Measurements from ENCODE around the gene VASN. TPM values are rescaled to one million over a fixed set of nuclear protein-coding genes. Genes with fewer than 3 reads are reported as not detected.

The VASN gene
- total RNA-seq, 1 experiment from 2014 or later: 5.4 TPM

DNA sequence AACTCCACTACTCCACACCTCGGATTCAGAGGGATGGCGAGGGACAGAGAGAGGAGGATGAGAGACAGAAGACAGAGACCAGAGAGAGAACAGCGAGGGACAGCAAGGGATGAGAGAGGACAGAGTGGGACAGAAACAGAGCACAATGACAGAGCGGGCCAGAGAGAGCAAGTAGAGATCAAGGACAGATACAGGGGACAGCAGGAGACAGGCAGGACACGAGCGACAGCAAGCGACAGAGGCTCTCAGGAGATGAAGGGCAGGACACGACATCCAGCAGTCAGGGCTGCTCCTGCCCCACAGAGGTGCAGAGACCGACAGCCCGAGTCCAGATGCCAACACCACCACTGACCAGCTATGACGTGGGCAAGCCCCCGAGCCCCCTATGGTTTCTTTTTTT is 29.9 kb downstream of the VASN start:
- TF ChIP-seq, protein P1, sequence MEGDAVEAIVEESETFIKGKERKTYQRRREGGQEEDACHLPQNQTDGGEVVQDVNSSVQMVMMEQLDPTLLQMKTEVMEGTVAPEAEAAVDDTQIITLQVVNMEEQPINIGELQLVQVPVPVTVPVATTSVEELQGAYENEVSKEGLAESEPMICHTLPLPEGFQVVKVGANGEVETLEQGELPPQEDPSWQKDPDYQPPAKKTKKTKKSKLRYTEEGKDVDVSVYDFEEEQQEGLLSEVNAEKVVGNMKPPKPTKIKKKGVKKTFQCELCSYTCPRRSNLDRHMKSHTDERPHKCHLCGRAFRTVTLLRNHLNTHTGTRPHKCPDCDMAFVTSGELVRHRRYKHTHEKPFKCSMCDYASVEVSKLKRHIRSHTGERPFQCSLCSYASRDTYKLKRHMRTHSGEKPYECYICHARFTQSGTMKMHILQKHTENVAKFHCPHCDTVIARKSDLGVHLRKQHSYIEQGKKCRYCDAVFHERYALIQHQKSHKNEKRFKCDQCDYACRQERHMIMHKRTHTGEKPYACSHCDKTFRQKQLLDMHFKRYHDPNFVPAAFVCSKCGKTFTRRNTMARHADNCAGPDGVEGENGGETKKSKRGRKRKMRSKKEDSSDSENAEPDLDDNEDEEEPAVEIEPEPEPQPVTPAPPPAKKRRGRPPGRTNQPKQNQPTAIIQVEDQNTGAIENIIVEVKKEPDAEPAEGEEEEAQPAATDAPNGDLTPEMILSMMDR (conservative IDR thresholded peaks at IDR 0.05; ENCODE audit: low read depth, low read length): no peak
- no peak for TF ChIP-seq EZH2 (IDR thresholded peaks at IDR 0.05; ENCODE audit: borderline replicate concordance, low read depth, low read length, poor library complexity, severe bottlenecking)
- ChIA-PET POLR2A (ENCODE audit: low non-redundant PET) (no interaction called here), CTCF (interaction anchor here (1.0 to 3.3 kb wide), 4 partner anchors 42 to 148 kb away, joined by 12 to 37 read pairs (median 16); no protein-coding TSS in a partner anchor)
- BruUV-seq (replicated peaks): no TSS peak
- intact Hi-C loops (cut with micrococcal nuclease; ENCODE audit: unreplicated experiment): loop anchor here (5.0 to 10.0 kb wide), 2 partner anchors 419 to 553 kb away; partner anchors contain the start of gene SEC14L5
- Histone ChIP-seq H3K4me1 (ENCODE audit: insufficient read depth, low read length, poor library complexity, severe bottlenecking) (no peaks in the 10 kb centered on the region), H3K4me3 (ENCODE audit: low read depth, low read length, poor library complexity, severe bottlenecking) (no peak overlapping the region), H3K27me3 (replicated peaks; ENCODE audit: insufficient read depth, low read depth, low read length, poor library complexity) (no peaks in the 10 kb centered on the region), H3K9me3 (ENCODE audit: low read depth, low read length, poor library complexity, severe bottlenecking) (no peaks in the 10 kb centered on the region), H3K27ac (ENCODE audit: low read depth, low read length, poor library complexity, severe bottlenecking) (no peak overlapping the region), H3K36me3 (ENCODE audit: insufficient read depth, low read length, poor library complexity, severe bottlenecking) (no peaks in the 10 kb centered on the region)
- no peak for DNase-seq (ENCODE audit: low spot score)

GRCh38 chr16:4402439-4403132 is 30.9 kb downstream of the VASN start:
- H3K36me3 ChIP-seq (ENCODE audit: insufficient read depth, low read length, poor library complexity, severe bottlenecking): no peaks in the 10 kb centered on the region
- peak; percentile 84 for DNase-seq (ENCODE audit: low spot score)
- no peaks in the 10 kb centered on the region for H3K9me3 ChIP-seq (ENCODE audit: low read depth, low read length, poor library complexity, severe bottlenecking)
- BruUV-seq (replicated peaks): no TSS peak
- H3K27me3 ChIP-seq (replicated peaks; ENCODE audit: insufficient read depth, low read depth, low read length, poor library complexity): no peaks in the 10 kb centered on the region
- intact Hi-C loops (cut with micrococcal nuclease; ENCODE audit: unreplicated experiment): loop anchor here (1.0 to 10.0 kb wide), 5 partner anchors 43 to 552 kb away; partner anchors contain the start of gene SEC14L5
- no peaks in the 10 kb centered on the region for H3K4me1 ChIP-seq (ENCODE audit: insufficient read depth, low read length, poor library complexity, severe bottlenecking)
- TF ChIP-seq EZH2 (IDR thresholded peaks at IDR 0.05; ENCODE audit: borderline replicate concordance, low read depth, low read length, poor library complexity, severe bottlenecking): no peak
- TF ChIP-seq, protein P1 (conservative IDR thresholded peaks at IDR 0.05; ENCODE audit: low read depth, low read length): peak; percentile 96
- peak overlapping the region; percentile 33 for H3K4me3 ChIP-seq (ENCODE audit: low read depth, low read length, poor library complexity, severe bottlenecking)
- no peak overlapping the region for H3K27ac ChIP-seq (ENCODE audit: low read depth, low read length, poor library complexity, severe bottlenecking)
- CTCF ChIA-PET: interaction anchor here (0.5 to 3.3 kb wide), 24 partner anchors 10 to 870 kb away, joined by 3 to 37 read pairs (median 4); partner anchors contain the start of genes PAM16 and TFAP4
- POLR2A ChIA-PET (ENCODE audit: low non-redundant PET): no interaction called here

DNA sequence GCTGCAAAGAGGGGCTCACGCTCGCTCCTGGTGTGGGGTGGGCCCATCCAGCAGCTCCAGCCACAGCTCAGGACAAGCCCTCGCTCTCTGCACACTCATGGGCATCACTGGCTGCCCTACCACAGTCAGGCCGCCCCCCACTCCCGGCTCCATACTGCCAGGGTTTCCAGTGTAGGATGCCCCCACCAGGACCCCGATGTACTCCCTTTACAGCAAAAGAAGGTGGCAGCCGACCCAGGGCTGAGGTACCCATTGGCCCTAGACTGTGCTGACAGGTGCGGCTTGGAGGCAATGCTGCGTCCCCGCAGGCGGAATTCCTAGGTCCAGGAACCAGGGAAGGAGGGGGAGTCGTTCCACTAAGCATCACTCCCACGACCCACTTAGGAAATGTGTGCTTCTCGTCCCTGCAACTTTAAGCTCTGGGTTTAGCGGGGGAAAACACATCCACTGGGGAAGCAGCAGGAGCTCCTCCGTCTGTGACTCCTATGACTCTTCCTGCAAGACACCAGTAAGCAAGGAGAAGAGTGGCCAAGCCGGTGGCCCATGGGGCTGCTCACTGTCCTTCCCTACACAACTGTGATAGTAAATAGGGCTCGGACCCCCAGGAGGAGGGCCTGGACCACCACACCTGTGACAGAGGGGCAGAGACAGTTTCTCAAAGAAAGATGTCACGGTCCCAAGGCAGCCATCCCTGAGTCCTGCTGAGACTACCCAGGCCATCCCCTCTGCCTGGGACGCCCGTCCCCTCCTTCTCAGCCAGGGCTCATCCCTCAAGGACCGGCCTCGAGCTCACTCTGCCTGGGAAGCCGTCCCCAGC is 31.7 kb downstream of the VASN start:
- DNase-seq (ENCODE audit: low spot score): no peak
- no peak overlapping the region for H3K27ac ChIP-seq (ENCODE audit: low read depth, low read length, poor library complexity, severe bottlenecking)
- H3K36me3 ChIP-seq (ENCODE audit: insufficient read depth, low read length, poor library complexity, severe bottlenecking): no peaks in the 10 kb centered on the region
- no peaks in the 10 kb centered on the region for H3K27me3 ChIP-seq (replicated peaks; ENCODE audit: insufficient read depth, low read depth, low read length, poor library complexity)
- no peaks in the 10 kb centered on the region for H3K4me1 ChIP-seq (ENCODE audit: insufficient read depth, low read length, poor library complexity, severe bottlenecking)
- no peak overlapping the region for H3K4me3 ChIP-seq (ENCODE audit: low read depth, low read length, poor library complexity, severe bottlenecking)
- no TSS peak for BruUV-seq (replicated peaks)
- POLR2A ChIA-PET (ENCODE audit: low non-redundant PET): interaction anchor here (0.6 kb wide), 1 partner anchor 222 kb away, joined by 3 read pairs; no protein-coding TSS in a partner anchor
- no peak for TF ChIP-seq EZH2 (IDR thresholded peaks at IDR 0.05; ENCODE audit: borderline replicate concordance, low read depth, low read length, poor library complexity, severe bottlenecking)
- TF ChIP-seq, protein P1 (conservative IDR thresholded peaks at IDR 0.05; ENCODE audit: low read depth, low read length): no peak
- CTCF ChIA-PET: interaction anchor here (0.5 to 3.3 kb wide), 21 partner anchors 11 to 871 kb away, joined by 3 to 37 read pairs (median 4); partner anchors contain the start of genes PAM16 and TFAP4
- H3K9me3 ChIP-seq (ENCODE audit: low read depth, low read length, poor library complexity, severe bottlenecking): no peaks in the 10 kb centered on the region
- intact Hi-C loops (cut with micrococcal nuclease; ENCODE audit: unreplicated experiment): loop anchor here (2.0 to 10.0 kb wide), 3 partner anchors 143 to 551 kb away; partner anchors contain the start of gene SEC14L5

Measured in A673 (cell line).